ENCODE measurements around the gene TMED1. TPM values are rescaled to one million over a fixed set of nuclear protein-coding genes. Genes with fewer than 3 reads are reported as not detected.

The TMED1 gene
- total and polyA plus RNA-seq, 2 of the 13 experiments (the other 11 are each of a cell fraction or from before 2014, with no cell fraction given): 48.3 to 51.8 TPM

- Histone ChIP-seq H3K27ac (ENCODE audit: extremely low read length, insufficient read depth, low read length) (peak overlapping the region; percentile 50), H3K9me3 (ENCODE audit: low read length) (no peaks in the 10 kb centered on the region), H3K4me3 (replicated peaks in 1 of 3; ENCODE audit: insufficient read depth in 1 of 3, low read depth in 2 of 3, low read length in 3 of 3) (peak overlapping the region; percentile 61 to 81 (median 65)), H3K36me3 (replicated peaks in 1 of 2; ENCODE audit: control insufficient read depth in 1 of 2, insufficient read depth in 2 of 2, low read length in 2 of 2) (no peaks in the 10 kb centered on the region), H2AFZ (ENCODE audit: low read length) (peak overlapping the region; percentile 12), H4K20me1 (ENCODE audit: insufficient read depth, low read length) (no peaks in the 10 kb centered on the region), H3K27me3 (ENCODE audit: control insufficient read depth in 1 of 2, insufficient read depth in 2 of 2, low read length in 2 of 2) (no peaks in the 10 kb centered on the region), H3K9ac (ENCODE audit: insufficient read depth, low read depth, low read length) (peak overlapping the region; percentile 49), H3K79me2 (ENCODE audit: insufficient read depth, low read length) (peaks cover 30% of the 10 kb centered on the region), H3K4me2 (ENCODE audit: low read depth, low read length) (peak overlapping the region; percentile 95), H3K4me1 (ENCODE audit: insufficient read depth, low read length) (peaks cover 56% of the 10 kb centered on the region)
- intact Hi-C loops (cut with micrococcal nuclease; ENCODE audit: unreplicated experiment) (loop anchor here (10.0 kb wide), 1 partner anchor 54 kb away; the partner anchor contains the start of genes TIMM29 and YIPF2), in situ Hi-C loops (cut with HindIII; ENCODE audit: extremely low pct_ligation_motif_present, low pct_unique_long_range_greater_than_20kb) (no loop called here)
- FAIRE-seq: no peak
- no TSS peak for BruUV-seq (replicated peaks)
- 2% methylated on average over 15 of the region's 22 CpGs for WGBS (ENCODE audit: low lambda C conversion rate)
- no peak for DNase-seq (ENCODE audit: low spot score)
- peak; percentile 52 for ATAC-seq
- CTCF ChIA-PET (ENCODE audit: low intra/inter-chr PET ratio, low total read pairs): no interaction called here
- POLR2A ChIA-PET: interaction anchor here (0.7 kb wide), 1 partner anchor 298 kb away, joined by 4 read pairs; no protein-coding TSS in a partner anchor
- TF ChIP-seq POLR2AphosphoS5 (IDR thresholded peaks at IDR 0.05; ENCODE audit: low read depth, low read length) (peak; percentile 68), PRPF4 (IDR thresholded peaks at IDR 0.05; ENCODE audit: low read depth, low read length, poor library complexity, severe bottlenecking) (peak; percentile 38), ZNF557 (CRISPR knock-in tag; IDR thresholded peaks at IDR 0.05) (no peak), AHR (CRISPR knock-in tag; IDR thresholded peaks at IDR 0.05) (no peak), KDM5A (IDR thresholded peaks at IDR 0.05; ENCODE audit: borderline replicate concordance, low read length) (no peak), MZF1 (CRISPR knock-in tag; IDR thresholded peaks at IDR 0.05; ENCODE audit: borderline replicate concordance) (no peak), ZFP90 (CRISPR knock-in tag; IDR thresholded peaks at IDR 0.05; ENCODE audit: borderline replicate concordance) (0 out of 2 replicates have a peak, but pooled peaks have one; percentile 12), ZBTB38 (CRISPR knock-in tag; IDR thresholded peaks at IDR 0.05) (0 out of 2 replicates have a peak, but pooled peaks have one; percentile 5), SRY (CRISPR knock-in tag; IDR thresholded peaks at IDR 0.05) (no peak), ZNF430 (CRISPR knock-in tag; IDR thresholded peaks at IDR 0.05) (0 out of 2 replicates have a peak, but pooled peaks have one; percentile 19), POLR2A (IDR thresholded peaks at IDR 0.05; ENCODE audit: insufficient read depth in 1 of 2, low read depth in 2 of 2, low read length in 2 of 2) (peak in 1 of 2 experiments; percentile 67; a peak in 2 of 4 replicates)
- TF ChIP-seq, protein P1, sequence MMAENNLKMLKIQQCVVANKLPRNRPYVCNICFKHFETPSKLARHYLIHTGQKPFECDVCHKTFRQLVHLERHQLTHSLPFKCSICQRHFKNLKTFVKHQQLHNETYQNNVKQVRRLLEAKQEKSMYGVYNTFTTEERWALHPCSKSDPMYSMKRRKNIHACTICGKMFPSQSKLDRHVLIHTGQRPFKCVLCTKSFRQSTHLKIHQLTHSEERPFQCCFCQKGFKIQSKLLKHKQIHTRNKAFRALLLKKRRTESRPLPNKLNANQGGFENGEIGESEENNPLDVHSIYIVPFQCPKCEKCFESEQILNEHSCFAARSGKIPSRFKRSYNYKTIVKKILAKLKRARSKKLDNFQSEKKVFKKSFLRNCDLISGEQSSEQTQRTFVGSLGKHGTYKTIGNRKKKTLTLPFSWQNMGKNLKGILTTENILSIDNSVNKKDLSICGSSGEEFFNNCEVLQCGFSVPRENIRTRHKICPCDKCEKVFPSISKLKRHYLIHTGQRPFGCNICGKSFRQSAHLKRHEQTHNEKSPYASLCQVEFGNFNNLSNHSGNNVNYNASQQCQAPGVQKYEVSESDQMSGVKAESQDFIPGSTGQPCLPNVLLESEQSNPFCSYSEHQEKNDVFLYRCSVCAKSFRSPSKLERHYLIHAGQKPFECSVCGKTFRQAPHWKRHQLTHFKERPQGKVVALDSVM (CRISPR knock-in tag; IDR thresholded peaks at IDR 0.05): 0 out of 2 replicates have a peak, but pooled peaks have one; percentile 40
- TF ChIP-seq, protein P2, sequence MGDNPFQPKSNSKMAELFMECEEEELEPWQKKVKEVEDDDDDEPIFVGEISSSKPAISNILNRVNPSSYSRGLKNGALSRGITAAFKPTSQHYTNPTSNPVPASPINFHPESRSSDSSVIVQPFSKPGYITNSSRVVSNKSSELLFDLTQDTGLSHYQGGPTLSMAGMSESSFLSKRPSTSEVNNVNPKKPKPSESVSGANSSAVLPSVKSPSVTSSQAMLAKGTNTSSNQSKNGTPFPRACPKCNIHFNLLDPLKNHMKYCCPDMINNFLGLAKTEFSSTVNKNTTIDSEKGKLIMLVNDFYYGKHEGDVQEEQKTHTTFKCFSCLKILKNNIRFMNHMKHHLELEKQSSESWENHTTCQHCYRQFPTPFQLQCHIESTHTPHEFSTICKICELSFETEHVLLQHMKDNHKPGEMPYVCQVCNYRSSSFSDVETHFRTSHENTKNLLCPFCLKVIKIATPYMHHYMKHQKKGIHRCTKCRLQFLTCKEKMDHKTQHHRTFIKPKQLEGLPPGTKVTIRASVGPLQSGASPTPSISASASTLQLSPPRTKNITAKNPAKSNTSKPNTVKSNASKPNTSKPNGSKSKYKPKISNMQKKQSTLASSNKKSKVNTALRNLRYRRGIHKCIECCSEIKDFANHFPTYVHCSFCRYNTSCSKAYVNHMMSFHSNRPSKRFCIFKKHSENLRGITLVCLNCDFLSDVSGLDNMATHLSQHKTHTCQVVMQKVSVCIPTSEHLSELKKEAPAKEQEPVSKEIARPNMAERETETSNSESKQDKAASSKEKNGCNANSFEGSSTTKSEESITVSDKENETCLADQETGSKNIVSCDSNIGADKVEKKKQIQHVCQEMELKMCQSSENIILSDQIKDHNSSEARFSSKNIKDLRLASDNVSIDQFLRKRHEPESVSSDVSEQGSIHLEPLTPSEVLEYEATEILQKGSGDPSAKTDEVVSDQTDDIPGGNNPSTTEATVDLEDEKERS (CRISPR knock-in tag; IDR thresholded peaks at IDR 0.05): no peak
- TF ChIP-seq, protein P3, sequence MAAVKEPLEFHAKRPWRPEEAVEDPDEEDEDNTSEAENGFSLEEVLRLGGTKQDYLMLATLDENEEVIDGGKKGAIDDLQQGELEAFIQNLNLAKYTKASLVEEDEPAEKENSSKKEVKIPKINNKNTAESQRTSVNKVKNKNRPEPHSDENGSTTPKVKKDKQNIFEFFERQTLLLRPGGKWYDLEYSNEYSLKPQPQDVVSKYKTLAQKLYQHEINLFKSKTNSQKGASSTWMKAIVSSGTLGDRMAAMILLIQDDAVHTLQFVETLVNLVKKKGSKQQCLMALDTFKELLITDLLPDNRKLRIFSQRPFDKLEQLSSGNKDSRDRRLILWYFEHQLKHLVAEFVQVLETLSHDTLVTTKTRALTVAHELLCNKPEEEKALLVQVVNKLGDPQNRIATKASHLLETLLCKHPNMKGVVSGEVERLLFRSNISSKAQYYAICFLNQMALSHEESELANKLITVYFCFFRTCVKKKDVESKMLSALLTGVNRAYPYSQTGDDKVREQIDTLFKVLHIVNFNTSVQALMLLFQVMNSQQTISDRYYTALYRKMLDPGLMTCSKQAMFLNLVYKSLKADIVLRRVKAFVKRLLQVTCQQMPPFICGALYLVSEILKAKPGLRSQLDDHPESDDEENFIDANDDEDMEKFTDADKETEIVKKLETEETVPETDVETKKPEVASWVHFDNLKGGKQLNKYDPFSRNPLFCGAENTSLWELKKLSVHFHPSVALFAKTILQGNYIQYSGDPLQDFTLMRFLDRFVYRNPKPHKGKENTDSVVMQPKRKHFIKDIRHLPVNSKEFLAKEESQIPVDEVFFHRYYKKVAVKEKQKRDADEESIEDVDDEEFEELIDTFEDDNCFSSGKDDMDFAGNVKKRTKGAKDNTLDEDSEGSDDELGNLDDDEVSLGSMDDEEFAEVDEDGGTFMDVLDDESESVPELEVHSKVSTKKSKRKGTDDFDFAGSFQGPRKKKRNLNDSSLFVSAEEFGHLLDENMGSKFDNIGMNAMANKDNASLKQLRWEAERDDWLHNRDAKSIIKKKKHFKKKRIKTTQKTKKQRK (IDR thresholded peaks at IDR 0.05; ENCODE audit: low read length): no peak
Observed at GRCh38 chr19:10870501-10870954, 34.5 kb upstream of the TMED1 start.
